Heart right ventricle (tissue), 16 donors: ENCODE data around the gene ALG12. TPM values are rescaled to one million over a fixed set of nuclear protein-coding genes. Genes with fewer than 3 reads are reported as not detected.

ENCODE experiments used
- ATAC-seq, 8 donors: fragments of 200-7000 bp; cut with Tn5 transposase; one replicate each; pipeline ENCODE4 v1.9.1; 2020; ENCODE audit warnings: mild to moderate bottlenecking in 8 of 8, moderate library complexity in 8 of 8, moderate number of reproducible peaks in 1 of 8
- DNase-seq, 2 donors: peaks; one replicate each; pipeline ENCODE4 v3.0.0-alpha.2; 2020
- H3K27ac ChIP-seq, 10 donors: fragments of 200-600 bp; sonication (generic) in 2 of 10; one replicate each; pipeline versions ENCODE4 v1.5.0 to v1.8.0; 2020 to 2022; ENCODE audit warnings: mild to moderate bottlenecking in 3 of 10
- H3K27me3 ChIP-seq, 7 donors: fragments of 200-600 bp; one replicate each; pipeline ENCODE4 v1.8.0; 2021 to 2022; ENCODE audit warnings: mild to moderate bottlenecking in 2 of 7
- H3K36me3 ChIP-seq, 9 donors: fragments of 200-600 bp; sonication (generic) in 1 of 9; one replicate each; pipeline versions ENCODE4 v1.5.0 to v1.8.0; 2020 to 2022; ENCODE audit warnings: mild to moderate bottlenecking in 2 of 9
- H3K4me1 ChIP-seq, 9 donors: fragments of 200-600 bp; sonication (generic) in 1 of 9; one replicate each; pipeline versions ENCODE4 v1.5.0 to v1.8.0; 2020 to 2022; ENCODE audit warnings: mild to moderate bottlenecking in 4 of 9
- H3K4me3 ChIP-seq, 10 donors: fragments of 200-600 bp; sonication (generic) in 2 of 10; one replicate each; pipeline versions ENCODE4 v1.5.0 to v1.8.0; 2020 to 2022; ENCODE audit warnings: mild to moderate bottlenecking in 7 of 10, moderate library complexity in 2 of 10
- H3K9me3 ChIP-seq, 11 donors: fragments of 200-600 bp in 10 of 11; sonication (generic) in 2 of 11; one replicate each; pipeline versions ENCODE4 v1.5.0 to v1.8.0; 2013 to 2022; ENCODE audit warnings: mild to moderate bottlenecking in 2 of 11, control low read depth in 1 of 11, moderate library complexity in 1 of 11
- CTCF ChIP-seq, 9 donors: fragments of 200-600 bp; sonication (generic) in 2 of 9; IDR thresholded peaks; one replicate each; pipeline versions ENCODE4 v1.5.0 to v1.8.0; 2021 to 2022; ENCODE audit warnings: antibody characterized with exemption in 9 of 9, mild to moderate bottlenecking in 5 of 9, moderate library complexity in 1 of 9
- WGBS, 2 donors: extraction: QIAGEN DNeasy Blood & Tissue Kit; methylation state at CpG; one replicate each; pipeline ENCODE4 v1.1.7; 2013; ENCODE audit warnings: inconsistent platforms in 1 of 2; 5-methylcytosine and 5-hydroxymethylcytosine counted together
- intact Hi-C, 10 donors: fragments of 100-400 bp; cut with DNase I; formaldehyde crosslinking; loops; one replicate each; pipeline versions ENCODE4 v1.11.1 to v1.14.2; 2022
- polyA plus RNA-seq, 2 donors: library from polyadenylated mRNA; stranded (reverse); fragments of 200-250 nt; gene quantifications; one replicate each; pipeline ENCODE4 v1.2.3, GENCODE V29; 2013
- total RNA-seq, 10 donors: library from RNA; stranded (reverse); fragmentation: NEBNext Ultra II Directional in 3 of 10; extraction: Animal tissue kit (Norgen Biotek cat#: 25700) in 3 of 10; gene quantifications; one replicate each; pipeline versions ENCODE4 v1.2.1 to v1.2.4, GENCODE V29; 2021 to 2023
- donor health status: Arrhythmogenic right ventricular cardiomyopathy.
- donor health status: ischemic (EF 13 %, LVEDD 7.1; RV severe dilation, severe dysfunction).
- donor health status: healthy with polysubstance abuse.
- donor health status: DM: no; HTN: yes; CAD: no.
- donor health status: DM: no; HTN: no; CAD: no.
- donor health status: ischemic (EF 25% LVEDD 6.9; RV normal size, moderate dysfunction).
- donor health status: ischemic (EF 25% LVEDD 5.7; RV mildly dilated, moderate dysfunction).
- donor health status: healthy.
- donor health status: DM: yes; HTN: yes; CAD: no.
- donor health status: Ischemic cardiomyopathy.
- donor health status: ischemic (EF 35%, LVEDD 5.7; RV mildly dilated, moderate dysfunction).
- donor health status: nonischemic (EF 11% LVEDD 7.7; RV severe dilation, severe dysfunction).
- donor health status: DM: yes; HTN: yes; CAD: no.
- donor health status: PGD.
- donor health status: ischemic (EF 29% LVEDD 5.4; RV normal size, mild dysfunction).
- donor health status: nonischemic (EF 23%, LVEDD 6.1; RV moderate dilation, normal function).

ALG12 gene
- total and polyA plus RNA-seq, 12 donors: 9.6 to 19.8 (median 14.1) TPM

- Histone ChIP-seq H3K4me3 (no peak overlapping the region), H3K4me1 (peaks cover 24 to 58% (median 38%) of the 10 kb centered on the region in 9 donors), H3K36me3 (no peaks in the 10 kb centered on the region), H3K27me3 (no peaks in the 10 kb centered on the region), H3K9me3 (no peaks in the 10 kb centered on the region), H3K27ac (no peak overlapping the region)
- no peak for ATAC-seq
- TF ChIP-seq CTCF (IDR thresholded peaks at IDR 0.05): no peak
- DNase-seq: no peak
- 88 to 94% methylated on average over 4 of the region's 4 CpGs for WGBS, 2 donors
- intact Hi-C loops: no loop called here
These were observed 33.4 kb upstream of the ALG12 start for GRCh38 chr22:49951678-49951985.

- Histone ChIP-seq H3K9me3 (no peaks in the 10 kb centered on the region), H3K27me3 (no peaks in the 10 kb centered on the region), H3K4me3 (no peak overlapping the region), H3K36me3 (no peaks in the 10 kb centered on the region), H3K4me1 (peaks cover 24 to 53% (median 34%) of the 10 kb centered on the region in 9 donors), H3K27ac (no peak overlapping the region)
- WGBS, 2 donors: 93 to 94% methylated on average over 28 of the region's 28 CpGs
- no peak for DNase-seq
- no peak for ATAC-seq
- intact Hi-C loops: no loop called here
- no peak for TF ChIP-seq CTCF (IDR thresholded peaks at IDR 0.05)
These were observed 32.9 kb upstream of the ALG12 start for GRCh38 chr22:49951000-49951677.

- H3K27ac ChIP-seq: no peak overlapping the region
- intact Hi-C loops: no loop called here
- 91 to 92% methylated on average over 17 to 18 of the region's 18 CpGs for WGBS, 2 donors
- peaks cover 26 to 47% (median 30%) of the 10 kb centered on the region in 9 donors for H3K4me1 ChIP-seq
- no peak for DNase-seq
- no peaks in the 10 kb centered on the region for H3K36me3 ChIP-seq
- no peaks in the 10 kb centered on the region for H3K27me3 ChIP-seq
- no peak overlapping the region for H3K4me3 ChIP-seq
- no peak for TF ChIP-seq CTCF (IDR thresholded peaks at IDR 0.05)
- ATAC-seq: no peak
- H3K9me3 ChIP-seq: no peaks in the 10 kb centered on the region
These were observed 32.3 kb upstream of the ALG12 start for GRCh38 chr22:49950396-49950994.

DNA sequence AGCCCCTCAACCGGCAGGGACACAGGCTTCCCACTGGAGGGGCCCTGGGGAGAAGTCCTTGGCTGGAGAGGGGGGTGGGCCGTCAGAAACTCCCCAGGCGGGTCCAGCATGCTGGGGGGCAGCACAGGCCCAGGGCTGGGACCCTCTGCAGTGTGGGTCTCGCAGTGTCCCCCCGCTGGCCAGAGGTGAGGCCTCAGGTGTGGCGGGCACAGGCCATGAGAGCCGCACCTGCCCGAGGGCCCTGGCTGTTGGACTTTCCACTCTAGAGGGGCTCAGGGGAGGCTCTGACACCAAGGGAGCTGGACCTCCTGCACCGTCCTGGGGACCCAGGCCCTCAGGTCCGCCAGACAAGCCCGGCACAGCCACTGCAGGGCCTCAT is 31.7 kb upstream of the ALG12 start:
- DNase-seq (no peak), ATAC-seq (no peak)
- Histone ChIP-seq H3K4me3 (no peak overlapping the region), H3K27me3 (no peaks in the 10 kb centered on the region), H3K27ac (no peak overlapping the region), H3K36me3 (no peaks in the 10 kb centered on the region), H3K9me3 (no peaks in the 10 kb centered on the region), H3K4me1 (peaks cover 20 to 41% (median 24%) of the 10 kb centered on the region in 9 donors)
- TF ChIP-seq CTCF (IDR thresholded peaks at IDR 0.05): no peak
- intact Hi-C loops: no loop called here
- 95 to 98% methylated on average over 10 to 11 of the region's 11 CpGs for whole genome bisulfite sequencing, 2 donors
